ENCODE results near the gene ST14. TPM values are rescaled to one million over a fixed set of nuclear protein-coding genes. Genes with fewer than 3 reads are reported as not detected.

ST14 gene
- total RNA-seq, 1 donor = under 0.01 TPM

DNA sequence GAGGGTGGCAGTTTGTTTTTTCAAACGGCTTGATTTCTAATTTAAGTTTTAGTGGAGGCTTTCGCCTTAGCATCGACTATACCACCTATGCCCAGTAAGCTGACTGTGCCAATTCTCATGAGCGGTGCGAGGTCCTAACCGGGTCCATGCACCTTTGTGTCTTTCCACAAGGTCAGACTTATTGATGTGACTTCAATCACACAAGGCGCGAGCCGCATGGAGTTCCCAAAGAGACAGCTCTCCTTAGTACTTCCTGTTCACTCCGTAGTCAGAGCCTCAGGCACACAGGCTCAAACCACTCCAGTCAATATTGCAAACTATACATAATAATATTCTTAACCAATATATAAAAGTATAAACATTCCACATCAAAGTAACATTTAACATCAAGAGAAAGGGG, 18.2 kb downstream of the ST14 start:
- TF ChIP-seq, protein P1, sequence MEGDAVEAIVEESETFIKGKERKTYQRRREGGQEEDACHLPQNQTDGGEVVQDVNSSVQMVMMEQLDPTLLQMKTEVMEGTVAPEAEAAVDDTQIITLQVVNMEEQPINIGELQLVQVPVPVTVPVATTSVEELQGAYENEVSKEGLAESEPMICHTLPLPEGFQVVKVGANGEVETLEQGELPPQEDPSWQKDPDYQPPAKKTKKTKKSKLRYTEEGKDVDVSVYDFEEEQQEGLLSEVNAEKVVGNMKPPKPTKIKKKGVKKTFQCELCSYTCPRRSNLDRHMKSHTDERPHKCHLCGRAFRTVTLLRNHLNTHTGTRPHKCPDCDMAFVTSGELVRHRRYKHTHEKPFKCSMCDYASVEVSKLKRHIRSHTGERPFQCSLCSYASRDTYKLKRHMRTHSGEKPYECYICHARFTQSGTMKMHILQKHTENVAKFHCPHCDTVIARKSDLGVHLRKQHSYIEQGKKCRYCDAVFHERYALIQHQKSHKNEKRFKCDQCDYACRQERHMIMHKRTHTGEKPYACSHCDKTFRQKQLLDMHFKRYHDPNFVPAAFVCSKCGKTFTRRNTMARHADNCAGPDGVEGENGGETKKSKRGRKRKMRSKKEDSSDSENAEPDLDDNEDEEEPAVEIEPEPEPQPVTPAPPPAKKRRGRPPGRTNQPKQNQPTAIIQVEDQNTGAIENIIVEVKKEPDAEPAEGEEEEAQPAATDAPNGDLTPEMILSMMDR (IDR thresholded peaks at IDR 0.05; ENCODE audit: extremely low read depth, low read depth, low read length) = no peak
- H3K4me2 ChIP-seq (ENCODE audit: insufficient read depth, low read length) = no peak overlapping the region
- no peaks in the 10 kb centered on the region for H3K79me2 ChIP-seq (ENCODE audit: insufficient read depth, low read length)
- H3K36me3 ChIP-seq (ENCODE audit: insufficient read depth, low read length) = no peaks in the 10 kb centered on the region
- H3K4me3 ChIP-seq (ENCODE audit: insufficient read depth, low read length) = no peak overlapping the region
- DNase-seq (ENCODE audit: insufficient read length, low spot score, missing footprints) = no peak
- H3K27me3 ChIP-seq (ENCODE audit: insufficient read depth, low read length) = peaks cover 17% of the 10 kb centered on the region
- no peak overlapping the region for H3K27ac ChIP-seq (ENCODE audit: low read depth, low read length)
- no peak overlapping the region for H2AFZ ChIP-seq (ENCODE audit: low read length)
- H3K4me1 ChIP-seq (ENCODE audit: insufficient read depth, low read length) = peaks cover 10% of the 10 kb centered on the region
- H4K20me1 ChIP-seq (ENCODE audit: insufficient read depth, low read length) = no peaks in the 10 kb centered on the region
- peaks cover 2% of the 10 kb centered on the region for H3K9me3 ChIP-seq (ENCODE audit: low read depth, low read length)

DNA sequence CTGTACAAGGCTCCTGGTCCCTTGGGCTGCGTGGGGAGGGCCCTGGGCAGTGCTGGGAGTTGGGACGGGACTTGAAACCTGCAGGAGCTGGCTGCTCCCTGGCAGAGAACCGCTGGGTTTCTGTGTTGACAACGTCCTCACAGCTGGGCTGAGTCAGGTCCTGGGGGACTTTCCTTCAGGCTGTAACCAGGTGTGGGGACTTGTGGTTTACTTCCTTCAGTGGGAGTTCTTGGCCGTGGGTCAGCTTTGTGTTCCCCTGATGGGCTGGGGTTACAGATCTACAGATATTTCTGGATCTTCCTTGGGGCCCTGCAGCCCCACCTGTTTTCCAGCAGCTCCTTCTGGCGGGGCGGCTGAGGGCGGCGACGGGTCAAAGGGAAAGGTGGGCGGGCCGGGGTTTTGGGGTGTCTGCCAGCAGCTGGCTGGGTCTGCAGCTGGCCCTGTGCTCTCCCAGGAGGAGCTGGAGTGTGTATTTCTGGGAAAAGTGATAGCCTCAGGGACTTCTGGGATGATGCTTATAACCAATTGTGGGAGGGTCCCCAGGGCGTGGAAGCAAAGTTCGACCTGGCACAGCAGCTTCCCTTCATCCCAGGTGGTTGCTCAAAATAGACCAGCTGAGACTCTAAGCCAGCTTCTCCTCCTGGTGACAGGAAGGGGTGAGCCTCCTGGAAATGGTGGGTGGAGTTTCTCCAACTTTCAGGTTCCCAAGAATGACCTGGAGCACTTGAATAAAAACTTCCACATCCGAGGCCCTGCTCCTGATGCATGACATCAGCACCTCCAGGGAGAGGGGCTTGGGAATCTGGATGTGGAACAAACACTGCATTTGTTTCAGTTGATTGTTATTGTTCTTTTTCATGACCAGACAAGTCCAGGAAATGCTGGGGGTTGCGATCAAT, 19.1 kb downstream of the ST14 start:
- TF ChIP-seq, protein P1 (IDR thresholded peaks at IDR 0.05; ENCODE audit: extremely low read depth, low read depth, low read length) = no peak
- H3K9me3 ChIP-seq (ENCODE audit: low read depth, low read length) = peaks cover 2% of the 10 kb centered on the region
- no peaks in the 10 kb centered on the region for H3K36me3 ChIP-seq (ENCODE audit: insufficient read depth, low read length)
- H2AFZ ChIP-seq (ENCODE audit: low read length) = no peak overlapping the region
- H4K20me1 ChIP-seq (ENCODE audit: insufficient read depth, low read length) = no peaks in the 10 kb centered on the region
- H3K4me2 ChIP-seq (ENCODE audit: insufficient read depth, low read length) = no peak overlapping the region
- DNase-seq (ENCODE audit: insufficient read length, low spot score, missing footprints) = peak; percentile 50
- no peak overlapping the region for H3K4me3 ChIP-seq (ENCODE audit: insufficient read depth, low read length)
- H3K4me1 ChIP-seq (ENCODE audit: insufficient read depth, low read length) = peaks cover 10% of the 10 kb centered on the region
- no peaks in the 10 kb centered on the region for H3K79me2 ChIP-seq (ENCODE audit: insufficient read depth, low read length)
- no peak overlapping the region for H3K27ac ChIP-seq (ENCODE audit: low read depth, low read length)
- peaks cover 17% of the 10 kb centered on the region for H3K27me3 ChIP-seq (ENCODE audit: insufficient read depth, low read length)

DNA sequence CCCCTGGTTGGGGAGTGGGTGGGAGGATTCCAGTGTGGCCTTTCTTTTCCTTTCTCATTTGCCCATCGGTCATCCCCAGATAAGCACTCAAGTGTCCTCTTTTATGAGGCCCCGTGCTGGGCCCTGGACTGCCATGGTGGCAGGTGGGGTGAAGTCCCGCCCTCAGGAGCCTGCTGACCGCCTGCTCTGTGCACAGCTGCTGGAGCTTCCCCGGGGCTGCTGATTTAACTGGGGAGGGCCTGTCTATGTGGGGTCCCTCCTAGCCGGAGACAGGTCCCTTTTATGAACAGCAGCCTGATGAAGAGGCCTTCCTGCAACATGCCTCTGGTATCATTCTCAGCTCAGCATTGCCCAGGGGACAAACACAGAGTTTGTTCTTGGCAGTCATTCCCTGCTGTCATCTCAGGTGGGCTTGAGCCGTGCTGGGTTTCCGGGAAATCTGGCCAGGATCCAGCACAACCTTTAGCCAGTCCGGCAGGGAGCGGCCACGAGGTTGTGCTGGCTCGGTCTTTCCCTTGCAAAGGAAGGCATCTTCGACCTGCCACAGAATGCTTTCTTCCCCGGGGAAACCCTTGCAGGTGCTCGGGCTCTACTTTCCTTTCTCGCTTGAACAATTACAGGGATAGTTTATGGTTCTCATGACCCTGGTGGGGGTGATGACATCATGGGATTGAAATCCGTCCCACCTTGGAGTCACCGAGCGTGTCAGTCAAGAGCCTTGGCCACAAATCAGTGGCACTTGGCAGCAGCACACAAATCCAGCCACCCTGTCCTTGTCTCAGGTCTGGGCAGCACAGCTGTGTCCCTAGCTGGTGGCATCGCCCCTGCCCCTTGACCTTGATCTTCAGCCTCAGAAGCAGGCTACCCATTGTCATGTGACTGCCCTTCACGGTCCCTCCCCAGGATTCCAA, 20.1 kb downstream of the ST14 start:
- Histone ChIP-seq H4K20me1 (ENCODE audit: insufficient read depth, low read length) (no peaks in the 10 kb centered on the region), H3K4me1 (ENCODE audit: insufficient read depth, low read length) (peaks cover 10% of the 10 kb centered on the region), H3K9me3 (ENCODE audit: low read depth, low read length) (peaks cover under 1% of the 10 kb centered on the region), H3K79me2 (ENCODE audit: insufficient read depth, low read length) (no peaks in the 10 kb centered on the region), H3K27me3 (ENCODE audit: insufficient read depth, low read length) (peaks cover 26% of the 10 kb centered on the region), H2AFZ (ENCODE audit: low read length) (no peak overlapping the region), H3K36me3 (ENCODE audit: insufficient read depth, low read length) (no peaks in the 10 kb centered on the region), H3K27ac (ENCODE audit: low read depth, low read length) (no peak overlapping the region), H3K4me2 (ENCODE audit: insufficient read depth, low read length) (no peak overlapping the region), H3K4me3 (ENCODE audit: insufficient read depth, low read length) (no peak overlapping the region)
- DNase-seq (ENCODE audit: insufficient read length, low spot score, missing footprints) = peak; percentile 42
- TF ChIP-seq, protein P1 (IDR thresholded peaks at IDR 0.05; ENCODE audit: extremely low read depth, low read depth, low read length) = no peak
